Activated B cell treated with CpG ODN at 0.5 μM for 24 hours (primary cell): Measurements from ENCODE around the gene ZFYVE9. TPM values are rescaled to one million over a fixed set of nuclear protein-coding genes. Genes with fewer than 3 reads are reported as not detected.

ENCODE experiments used
- ATAC-seq: fragments of 200-7000 bp; cut with Tn5 transposase; one replicate; pipeline ENCODE4 v1.10.0; 2021; ENCODE audit warnings: low read depth, mild to moderate bottlenecking, moderate library complexity
- CTCF ChIA-PET: fragments of 350-600 bp; sonication (Branson Sonifier 250); formaldehyde crosslinking; loops from one replicate; lab custom pipeline; 2021; ENCODE audit warnings: antibody characterized with exemption; lab: Charles Lee
- POLR2A ChIA-PET: fragments of 350-600 bp; sonication (Branson Sonifier 250); formaldehyde crosslinking; loops from one replicate; lab custom pipeline; 2021; ENCODE audit warnings: antibody characterized with exemption; lab: Charles Lee
- DNase-seq: peaks from one replicate; pipeline ENCODE4 v3.0.0; 2022
- H3K27ac Mint-ChIP-seq: one replicate; pipeline ENCODE4 v1.8.0; 2020; ENCODE audit warnings: mixed read lengths
- H3K27me3 Mint-ChIP-seq: one replicate; pipeline ENCODE4 v1.8.0; 2021; ENCODE audit warnings: mixed read lengths
- H3K36me3 Mint-ChIP-seq: one replicate; pipeline ENCODE4 v1.8.0; 2021; ENCODE audit warnings: low read depth, mixed read lengths
- H3K4me1 Mint-ChIP-seq: one replicate; pipeline ENCODE4 v1.8.0; 2021; ENCODE audit warnings: mixed read lengths
- H3K4me3 Mint-ChIP-seq: one replicate; pipeline ENCODE4 v1.8.0; 2020; ENCODE audit warnings: mild to moderate bottlenecking, mixed read lengths
- H3K9me3 Mint-ChIP-seq: one replicate; pipeline ENCODE4 v1.8.0; 2020; ENCODE audit warnings: mixed read lengths
- intact Hi-C: fragments of 100-400 bp; cut with micrococcal nuclease; formaldehyde crosslinking; loops from one replicate; pipeline ENCODE4 v1.15.1; 2024
- total RNA-seq: library from RNA; stranded (reverse); gene quantifications from 2 replicates; pipeline ENCODE4 v1.2.3, GENCODE V29; 2022
- TF ChIP-seq, protein P1 (sequence below): fragments of 200-600 bp; IDR thresholded peaks from one replicate; pipeline ENCODE4 v1.8.0; 2022; ENCODE audit warnings: antibody characterized with exemption, mild to moderate bottlenecking

Gene ZFYVE9
- total RNA-seq, 1 donor from 2014 or later: 3.2 TPM

- peaks cover 100% of the 10 kb centered on the region for H3K36me3 Mint-ChIP-seq
- TF ChIP-seq, protein P1, sequence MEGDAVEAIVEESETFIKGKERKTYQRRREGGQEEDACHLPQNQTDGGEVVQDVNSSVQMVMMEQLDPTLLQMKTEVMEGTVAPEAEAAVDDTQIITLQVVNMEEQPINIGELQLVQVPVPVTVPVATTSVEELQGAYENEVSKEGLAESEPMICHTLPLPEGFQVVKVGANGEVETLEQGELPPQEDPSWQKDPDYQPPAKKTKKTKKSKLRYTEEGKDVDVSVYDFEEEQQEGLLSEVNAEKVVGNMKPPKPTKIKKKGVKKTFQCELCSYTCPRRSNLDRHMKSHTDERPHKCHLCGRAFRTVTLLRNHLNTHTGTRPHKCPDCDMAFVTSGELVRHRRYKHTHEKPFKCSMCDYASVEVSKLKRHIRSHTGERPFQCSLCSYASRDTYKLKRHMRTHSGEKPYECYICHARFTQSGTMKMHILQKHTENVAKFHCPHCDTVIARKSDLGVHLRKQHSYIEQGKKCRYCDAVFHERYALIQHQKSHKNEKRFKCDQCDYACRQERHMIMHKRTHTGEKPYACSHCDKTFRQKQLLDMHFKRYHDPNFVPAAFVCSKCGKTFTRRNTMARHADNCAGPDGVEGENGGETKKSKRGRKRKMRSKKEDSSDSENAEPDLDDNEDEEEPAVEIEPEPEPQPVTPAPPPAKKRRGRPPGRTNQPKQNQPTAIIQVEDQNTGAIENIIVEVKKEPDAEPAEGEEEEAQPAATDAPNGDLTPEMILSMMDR: no peak
- POLR2A ChIA-PET: interaction anchor here (1.1 kb wide), 1 partner anchor 8 kb away, joined by 3 read pairs; the partner anchor contains the start of gene CC2D1B
- no peaks in the 10 kb centered on the region for H3K27me3 Mint-ChIP-seq
- ATAC-seq: no peak
- no peaks in the 10 kb centered on the region for H3K4me1 Mint-ChIP-seq
- no peak overlapping the region for H3K27ac Mint-ChIP-seq
- intact Hi-C loops: no loop called here
- no peak for DNase-seq
- CTCF ChIA-PET: no interaction called here
- no peak overlapping the region for H3K4me3 Mint-ChIP-seq
- no peaks in the 10 kb centered on the region for H3K9me3 Mint-ChIP-seq
Observed at GRCh38 chr1:52357397-52357796, 215.5 kb downstream of the ZFYVE9 start.

- ChIA-PET POLR2A (no interaction called here), CTCF (no interaction called here)
- no peaks in the 10 kb centered on the region for H3K27me3 Mint-ChIP-seq
- no peaks in the 10 kb centered on the region for H3K9me3 Mint-ChIP-seq
- no peak overlapping the region for H3K4me3 Mint-ChIP-seq
- ATAC-seq: no peak
- H3K36me3 Mint-ChIP-seq: peaks cover 93% of the 10 kb centered on the region
- no peak for DNase-seq
- intact Hi-C loops: no loop called here
- H3K27ac Mint-ChIP-seq: no peak overlapping the region
- TF ChIP-seq, protein P1: no peak
- H3K4me1 Mint-ChIP-seq: peaks cover 1% of the 10 kb centered on the region
Observed at GRCh38 chr1:52358851-52359497, 217.1 kb downstream of the ZFYVE9 start.

GRCh38 chr1:52359676-52360594, 218.0 kb downstream of the ZFYVE9 start:
- peaks cover 11% of the 10 kb centered on the region for H3K4me1 Mint-ChIP-seq
- intact Hi-C loops: loop anchor here (10.0 kb wide), 1 partner anchor 195 kb away; the partner anchor contains the start of gene TUT4
- ATAC-seq (no peak), DNase-seq (no peak)
- peaks cover 87% of the 10 kb centered on the region for H3K36me3 Mint-ChIP-seq
- no peaks in the 10 kb centered on the region for H3K9me3 Mint-ChIP-seq
- H3K4me3 Mint-ChIP-seq: no peak overlapping the region
- no peak overlapping the region for H3K27ac Mint-ChIP-seq
- POLR2A ChIA-PET: interaction anchor here (0.5 kb wide), 1 partner anchor 8 kb away, joined by 3 read pairs; no protein-coding TSS in a partner anchor
- TF ChIP-seq, protein P1: no peak
- CTCF ChIA-PET: no interaction called here
- no peaks in the 10 kb centered on the region for H3K27me3 Mint-ChIP-seq

- Mint-ChIP-seq H3K4me3 (no peak overlapping the region), H3K36me3 (peaks cover 86% of the 10 kb centered on the region), H3K27ac (no peak overlapping the region), H3K4me1 (peaks cover 17% of the 10 kb centered on the region), H3K27me3 (no peaks in the 10 kb centered on the region), H3K9me3 (no peaks in the 10 kb centered on the region)
- ATAC-seq (no peak), DNase-seq (no peak)
- TF ChIP-seq, protein P1: no peak
- ChIA-PET CTCF (no interaction called here), POLR2A (interaction anchor here (0.5 kb wide), 1 partner anchor 9 kb away, joined by 3 read pairs; no protein-coding TSS in a partner anchor)
- intact Hi-C loops: loop anchor here (10.0 kb wide), 1 partner anchor 194 kb away; the partner anchor contains the start of gene TUT4
Observed at GRCh38 chr1:52360595-52360968, 218.7 kb downstream of the ZFYVE9 start.
